Measurements from ENCODE around the gene PCDHA8.
"Not testable (repeated sequence)": the region's sequence is repeated elsewhere in the genome, so short reads cannot be mapped to it uniquely, and the experiment has no call there.

Gene PCDHA8

GRCh38 chr5:140828362-140828737 is 12.6 kb upstream of the PCDHA8 start:
- DNase-seq (ENCODE audit: insufficient read length, low spot score) = no peak
- no peak for FAIRE-seq
- TF ChIP-seq PAX5 (IDR thresholded peaks at IDR 0.05; ENCODE audit: insufficient read depth, low read length, severe bottlenecking) (no peak), TAF1 (IDR thresholded peaks at IDR 0.05; ENCODE audit: low read depth, low read length) (no peak), POU2F2 (IDR thresholded peaks at IDR 0.05; ENCODE audit: low read depth, low read length) (no peak), POLR2AphosphoS5 (IDR thresholded peaks at IDR 0.05; ENCODE audit: low read depth, low read length) (no peak), POLR2A (IDR thresholded peaks at IDR 0.05; ENCODE audit: low read depth, low read length) (no peak), SPI1 (IDR thresholded peaks at IDR 0.05; ENCODE audit: low read depth, low read length) (no peak)

DNA sequence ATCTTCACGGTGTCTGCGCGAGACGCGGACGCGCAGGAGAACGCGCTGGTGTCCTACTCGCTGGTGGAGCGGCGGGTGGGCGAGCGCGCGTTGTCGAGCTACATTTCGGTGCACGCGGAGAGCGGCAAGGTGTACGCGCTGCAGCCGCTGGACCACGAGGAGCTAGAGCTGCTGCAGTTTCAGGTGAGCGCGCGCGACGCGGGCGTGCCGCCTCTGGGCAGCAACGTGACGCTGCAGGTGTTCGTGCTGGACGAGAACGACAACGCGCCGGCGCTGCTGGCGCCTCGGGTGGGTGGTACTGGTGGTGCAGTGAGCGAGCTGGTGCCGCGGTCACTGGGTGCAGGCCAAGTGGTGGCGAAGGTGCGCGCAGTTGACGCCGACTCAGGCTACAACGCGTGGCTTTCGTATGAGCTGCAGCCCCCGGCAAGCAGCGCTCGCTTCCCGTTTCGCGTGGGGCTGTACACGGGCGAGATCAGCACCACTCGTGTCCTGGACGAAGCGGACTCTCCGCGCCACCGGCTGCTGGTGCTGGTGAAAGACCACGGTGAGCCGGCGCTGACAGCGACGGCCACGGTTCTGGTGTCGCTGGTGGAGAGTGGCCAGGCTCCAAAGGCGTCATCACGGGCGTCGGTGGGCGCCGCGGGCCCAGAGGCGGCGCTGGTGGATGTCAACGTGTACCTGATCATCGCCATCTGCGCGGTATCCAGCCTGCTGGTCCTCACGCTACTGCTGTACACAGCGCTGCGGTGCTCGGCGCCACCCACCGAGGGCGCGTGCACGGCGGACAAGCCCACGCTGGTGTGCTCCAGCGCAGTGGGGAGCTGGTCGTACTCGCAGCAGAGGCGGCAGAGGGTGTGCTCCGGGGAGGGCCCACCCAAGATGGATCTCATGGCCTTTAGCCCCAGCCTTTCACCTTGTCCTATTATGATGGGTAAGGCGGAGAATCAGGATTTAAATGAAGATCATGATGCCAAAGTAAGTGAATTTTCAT is 11.2 kb upstream of the PCDHA8 start:
- not testable (repeated sequence) for DNase-seq (ENCODE audit: insufficient read length, low spot score); FAIRE-seq

DNA sequence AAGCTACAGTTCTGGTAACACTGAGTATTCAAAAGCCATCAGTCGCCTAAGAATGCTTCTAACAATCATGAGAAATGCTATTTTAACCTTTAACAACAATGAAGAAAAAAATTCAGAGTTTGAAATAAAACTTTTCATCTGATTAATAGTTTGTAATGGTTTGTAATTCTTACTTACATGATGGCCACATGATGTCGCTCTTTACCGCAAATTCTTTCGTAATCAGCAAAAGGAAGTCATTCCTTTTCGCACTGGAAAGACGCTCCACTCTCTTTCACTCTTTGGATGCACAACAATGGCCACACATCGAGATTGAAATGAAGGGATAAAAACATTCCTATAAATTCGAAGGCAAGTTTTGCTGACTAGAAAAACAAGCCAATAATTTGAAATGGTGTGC is 7.0 kb upstream of the PCDHA8 start, which contains the start of gene PCDHA7:
Gene PCDHA7, plus strand, starts transcription at position 277 of the 400 bp plus-strand sequence. Its CDS starts 115 bp downstream, at position 392.
- TF ChIP-seq POU2F2 (IDR thresholded peaks at IDR 0.05; ENCODE audit: low read depth, low read length) (no peak), TAF1 (IDR thresholded peaks at IDR 0.05; ENCODE audit: low read depth, low read length) (no peak), POLR2A (IDR thresholded peaks at IDR 0.05; ENCODE audit: low read depth, low read length) (no peak), PAX5 (IDR thresholded peaks at IDR 0.05; ENCODE audit: insufficient read depth, low read length, severe bottlenecking) (no peak), SPI1 (IDR thresholded peaks at IDR 0.05; ENCODE audit: low read depth, low read length) (no peak), POLR2AphosphoS5 (IDR thresholded peaks at IDR 0.05; ENCODE audit: low read depth, low read length) (no peak)
- FAIRE-seq = no peak
- no peak for DNase-seq (ENCODE audit: insufficient read length, low spot score)

GRCh38 chr5:140834439-140835008 is 6.5 kb upstream of the PCDHA8 start:
- not testable (repeated sequence) for DNase-seq (ENCODE audit: insufficient read length, low spot score); FAIRE-seq

DNA sequence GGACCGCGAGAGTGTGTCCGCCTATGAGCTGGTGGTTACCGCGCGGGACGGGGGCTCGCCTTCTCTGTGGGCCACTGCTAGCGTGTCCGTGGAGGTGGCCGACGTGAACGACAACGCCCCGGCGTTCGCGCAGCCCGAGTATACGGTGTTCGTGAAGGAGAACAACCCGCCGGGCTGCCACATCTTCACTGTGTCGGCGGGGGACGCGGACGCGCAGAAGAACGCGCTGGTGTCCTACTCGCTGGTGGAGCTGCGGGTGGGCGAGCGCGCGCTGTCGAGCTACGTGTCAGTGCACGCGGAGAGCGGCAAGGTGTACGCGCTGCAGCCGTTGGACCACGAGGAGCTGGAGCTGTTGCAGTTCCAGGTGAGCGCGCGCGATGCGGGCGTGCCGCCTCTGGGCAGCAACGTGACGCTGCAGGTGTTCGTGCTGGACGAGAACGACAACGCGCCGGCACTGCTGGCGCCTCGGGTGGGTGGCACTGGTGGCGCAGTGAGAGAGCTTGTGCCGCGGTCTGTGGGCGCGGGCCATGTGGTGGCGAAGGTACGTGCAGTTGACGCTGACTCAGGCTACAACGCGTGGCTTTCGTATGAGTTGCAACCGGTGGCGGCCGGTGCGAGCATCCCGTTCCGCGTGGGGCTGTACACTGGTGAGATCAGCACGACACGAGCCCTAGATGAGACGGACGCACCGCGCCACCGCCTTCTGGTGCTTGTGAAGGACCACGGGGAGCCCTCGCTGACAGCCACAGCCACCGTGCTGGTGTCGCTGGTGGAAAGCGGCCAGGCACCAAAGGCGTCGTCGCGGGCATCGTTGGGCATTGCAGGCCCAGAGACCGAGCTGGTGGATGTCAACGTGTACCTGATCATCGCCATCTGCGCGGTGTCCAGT is 5.1 kb upstream of the PCDHA8 start:
- TF ChIP-seq TAF1 (IDR thresholded peaks at IDR 0.05; ENCODE audit: low read depth, low read length) (no peak), SPI1 (IDR thresholded peaks at IDR 0.05; ENCODE audit: low read depth, low read length) (no peak), POLR2A (IDR thresholded peaks at IDR 0.05; ENCODE audit: low read depth, low read length) (no peak), PAX5 (IDR thresholded peaks at IDR 0.05; ENCODE audit: insufficient read depth, low read length, severe bottlenecking) (no peak), POLR2AphosphoS5 (IDR thresholded peaks at IDR 0.05; ENCODE audit: low read depth, low read length) (no peak), POU2F2 (IDR thresholded peaks at IDR 0.05; ENCODE audit: low read depth, low read length) (no peak)
- FAIRE-seq (no peak), DNase-seq (ENCODE audit: insufficient read length, low spot score) (no peak)

DNA sequence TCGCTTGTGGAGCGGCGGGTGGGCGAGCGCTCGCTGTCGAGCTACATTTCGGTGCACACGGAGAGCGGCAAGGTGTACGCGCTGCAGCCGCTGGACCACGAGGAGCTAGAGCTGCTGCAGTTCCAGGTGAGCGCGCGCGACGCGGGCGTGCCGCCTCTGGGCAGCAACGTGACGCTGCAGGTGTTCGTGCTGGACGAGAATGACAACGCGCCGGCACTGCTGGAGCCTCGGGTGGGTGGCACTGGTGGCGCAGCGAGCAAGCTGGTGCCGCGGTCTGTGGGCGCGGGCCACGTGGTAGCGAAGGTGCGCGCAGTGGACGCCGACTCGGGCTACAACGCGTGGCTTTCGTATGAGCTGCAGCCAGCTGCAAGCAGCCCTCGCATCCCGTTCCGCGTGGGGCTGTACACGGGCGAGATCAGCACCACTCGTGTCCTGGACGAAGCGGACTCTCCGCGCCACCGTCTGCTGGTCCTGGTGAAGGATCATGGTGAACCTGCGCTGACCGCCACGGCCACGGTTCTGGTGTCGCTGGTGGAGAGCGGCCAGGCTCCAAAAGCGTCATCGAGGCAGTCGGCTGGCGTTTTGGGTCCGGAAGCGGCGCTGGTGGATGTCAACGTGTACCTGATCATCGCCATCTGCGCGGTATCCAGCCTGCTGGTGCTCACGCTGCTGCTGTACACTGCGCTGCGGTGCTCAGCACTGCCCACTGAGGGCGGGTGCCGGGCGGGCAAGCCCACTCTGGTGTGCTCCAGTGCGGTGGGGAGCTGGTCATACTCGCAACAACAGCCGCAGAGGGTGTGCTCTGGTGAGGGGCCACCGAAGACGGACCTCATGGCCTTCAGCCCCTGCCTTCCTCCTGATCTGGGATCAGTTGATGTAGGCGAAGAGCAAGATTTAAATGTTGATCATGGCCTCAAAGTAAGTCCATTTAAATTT is 2.1 kb downstream of the PCDHA8 start:
- DNase-seq (ENCODE audit: insufficient read length, low spot score) (no peak), FAIRE-seq (no peak)
- no peak for TF ChIP-seq PAX5 (IDR thresholded peaks at IDR 0.05; ENCODE audit: insufficient read depth, low read length, severe bottlenecking)
- no peak for TF ChIP-seq SPI1 (IDR thresholded peaks at IDR 0.05; ENCODE audit: low read depth, low read length)
- no peak for TF ChIP-seq POLR2AphosphoS5 (IDR thresholded peaks at IDR 0.05; ENCODE audit: low read depth, low read length)
- no peak for TF ChIP-seq TAF1 (IDR thresholded peaks at IDR 0.05; ENCODE audit: low read depth, low read length)

GRCh38 chr5:140848139-140849102 is 7.4 kb downstream of the PCDHA8 start, which contains the start of gene PCDHA9:
Gene PCDHA9 (plus strand): TSS chr5:140848382. CDS start chr5:140848496, 114 bp downstream.
- not testable (repeated sequence) for FAIRE-seq; DNase-seq (ENCODE audit: insufficient read length, low spot score)

- FAIRE-seq; DNase-seq (ENCODE audit: insufficient read length, low spot score): not testable (repeated sequence)
Measured at GRCh38 chr5:140849831-140850634, 9.0 kb downstream of the PCDHA8 start.
